SK-N-SH (cell line): ENCODE measurements around the gene IRF2BP2. TPM values are rescaled to one million over a fixed set of nuclear protein-coding genes. Genes with fewer than 3 reads are reported as not detected.

Experiments
- CTCF ChIA-PET: fragments of 300-600, 350-600 bp; formaldehyde crosslinking; extraction: SDS; loops from one replicate; lab custom pipeline; 2021; lab: Yijun Ruan, JAX
- POLR2A ChIA-PET: fragments of 350-600 bp; sonication (Branson Sonifier 250); formaldehyde crosslinking; extraction: SDS; loops from one replicate; lab custom pipeline; 2020; ENCODE audit warnings: antibody characterized with exemption, inconsistent platforms; lab: Yijun Ruan, JAX
- DNase-seq: peaks from one replicate; pipeline ENCODE4 v3.0.0; 2012
- H2AFZ ChIP-seq: fragments of 200-600 bp; sonication (generic); 2 replicates; pipeline ENCODE4 v1.8.1; 2016; ENCODE audit warnings: antibody characterized with exemption, mild to moderate bottlenecking, low read depth
- H3F3A ChIP-seq: fragments of 200-600 bp; sonication (generic); replicated peaks from 2 replicates; pipeline ENCODE3; 2016; ENCODE audit warnings: antibody characterized with exemption, mild to moderate bottlenecking; ENCODE audit not compliant: insufficient read depth
- H3K27ac ChIP-seq, 2 experiments: fragments of 200-500 bp in 1 of 2; fragments of 200-600 bp in 1 of 2; sonication (Bioruptor generic) in 1 of 2; sonication (generic), shearing (Covaris generic) in 1 of 2; 2 replicates each; pipeline versions ENCODE4 v1.5.1 to v1.6.1; 2014 to 2016; ENCODE audit warnings: low read depth in 2 of 2, inconsistent platforms in 1 of 2, low read length in 1 of 2, mild to moderate bottlenecking in 1 of 2, mixed read lengths in 1 of 2
- H3K27me3 ChIP-seq: fragments of 200-600 bp; sonication (generic), shearing (Covaris generic); 2 replicates; pipeline ENCODE4 v1.6.1; 2016; ENCODE audit warnings: mixed run types; ENCODE audit not compliant: insufficient read depth
- H3K36me3 ChIP-seq, 2 experiments: fragments of 200-500 bp in 1 of 2; fragments of 200-600 bp in 1 of 2; sonication (Bioruptor generic) in 1 of 2; sonication (generic) in 1 of 2; replicated peaks in 1 of 2; 2 replicates each; pipeline versions ENCODE3 to v1.5.1; 2014 to 2016; ENCODE audit warnings: low read length in 1 of 2, mild to moderate bottlenecking in 1 of 2; ENCODE audit not compliant: insufficient read depth in 2 of 2, control insufficient read depth in 1 of 2
- H3K4me1 ChIP-seq, 2 experiments: fragments of 200-500 bp in 1 of 2; fragments of 200-600 bp in 1 of 2; sonication (Bioruptor generic) in 1 of 2; sonication (generic), shearing (Covaris generic) in 1 of 2; 2 replicates each; pipeline versions ENCODE4 v1.5.1 to v1.6.1; 2014 to 2016; ENCODE audit warnings: low read depth in 1 of 2, low read length in 1 of 2, mixed run types in 1 of 2; ENCODE audit not compliant: insufficient read depth in 2 of 2, control insufficient read depth in 1 of 2
- H3K4me2 ChIP-seq: fragments of 200-600 bp; sonication (generic), shearing (Covaris generic); 2 replicates; pipeline ENCODE4 v1.6.1; 2017; ENCODE audit warnings: mixed run types
- H3K4me3 ChIP-seq, 2 experiments: fragments of 200-500 bp in 1 of 2; fragments of 200-600 bp in 1 of 2; sonication (Bioruptor generic) in 1 of 2; sonication (generic), shearing (Covaris generic) in 1 of 2; 2 replicates each; pipeline versions ENCODE4 v1.5.1 to v1.8.1; 2014 to 2016; ENCODE audit warnings: low read depth in 2 of 2, inconsistent platforms in 1 of 2, low read length in 1 of 2, mild to moderate bottlenecking in 1 of 2, mixed read lengths in 1 of 2, moderate library complexity in 1 of 2
- H3K79me2 ChIP-seq: fragments of 200-600 bp; sonication (generic); 2 replicates; pipeline ENCODE4 v1.8.1; 2017; ENCODE audit warnings: mild to moderate bottlenecking; ENCODE audit not compliant: insufficient read depth
- H3K9ac ChIP-seq: fragments of 200-600 bp; sonication (generic); 2 replicates; pipeline ENCODE4 v1.6.1; 2017; ENCODE audit warnings: mixed run types
- H3K9me2 ChIP-seq: fragments of 200-600 bp; sonication (generic); 2 replicates; pipeline ENCODE4 v1.6.1; 2017; ENCODE audit warnings: mixed run types
- H3K9me3 ChIP-seq: fragments of 200-600 bp; sonication (generic); 2 replicates; pipeline ENCODE4 v1.6.1; 2017; ENCODE audit warnings: mixed run types, mild to moderate bottlenecking, moderate library complexity
- H4K20me1 ChIP-seq: fragments of 200-600 bp; sonication (generic); 2 replicates; pipeline ENCODE4 v1.6.1; 2017; ENCODE audit warnings: mild to moderate bottlenecking, mixed run types; ENCODE audit not compliant: insufficient read depth
- CHD2 ChIP-seq: fragments of 150-350 bp; IDR thresholded peaks from 2 replicates; pipeline ENCODE4 v1.6.1; 2018; ENCODE audit warnings: low read length; ENCODE audit not compliant: partially characterized antibody
- ELF1 ChIP-seq: IDR thresholded peaks from 2 replicates; pipeline ENCODE4 v1.4.0; 2012
- EZH2phosphoT487 ChIP-seq: fragments of 200-600 bp; sonication (generic); IDR thresholded peaks from 2 replicates; pipeline ENCODE4 v1.6.1; 2017; ENCODE audit warnings: low read depth, mixed run types, mild to moderate bottlenecking, antibody characterized with exemption, moderate library complexity, borderline replicate concordance
- FOXM1 ChIP-seq: IDR thresholded peaks from 2 replicates; pipeline ENCODE4 v1.4.0; 2012; ENCODE audit warnings: low read depth, mild to moderate bottlenecking
- GABPA ChIP-seq: IDR thresholded peaks from 2 replicates; pipeline ENCODE4 v1.4.0; 2012; ENCODE audit warnings: low read depth, mild to moderate bottlenecking
- JUND ChIP-seq: IDR thresholded peaks from 2 replicates; pipeline ENCODE4 v1.4.0; 2012
- MXI1 ChIP-seq: IDR thresholded peaks from 2 replicates; pipeline ENCODE4 v1.6.1; 2012; ENCODE audit warnings: mild to moderate bottlenecking, low read depth, low read length, improper control_type of control experiment
- NFIC ChIP-seq: IDR thresholded peaks from 2 replicates; pipeline ENCODE4 v1.4.0; 2012; ENCODE audit warnings: borderline replicate concordance
- POLR2AphosphoS5 ChIP-seq: IDR thresholded peaks from 2 replicates; pipeline ENCODE4 v1.6.1; 2012; ENCODE audit warnings: low read depth, low read length
- RAD21 ChIP-seq: IDR thresholded peaks from 2 replicates; pipeline ENCODE4 v1.6.1; 2012; ENCODE audit warnings: mild to moderate bottlenecking, low read length
- RXRA ChIP-seq: IDR thresholded peaks from 2 replicates; pipeline ENCODE4 v1.4.0; 2012; ENCODE audit warnings: low read depth, mild to moderate bottlenecking, borderline replicate concordance
- SIN3A ChIP-seq: IDR thresholded peaks from 2 replicates; pipeline ENCODE4 v1.6.1; 2012; ENCODE audit warnings: low read depth, mild to moderate bottlenecking, low read length, moderate library complexity, borderline replicate concordance
- SMC3 ChIP-seq: IDR thresholded peaks from 2 replicates; pipeline ENCODE4 v1.6.1; 2012; ENCODE audit warnings: low read depth, low read length, improper control_type of control experiment
- TAF1 ChIP-seq: IDR thresholded peaks from 2 replicates; pipeline ENCODE4 v1.6.1; 2012; ENCODE audit warnings: low read depth, mild to moderate bottlenecking, low read length, moderate library complexity, borderline replicate concordance
- TEAD4 ChIP-seq: IDR thresholded peaks from 2 replicates; pipeline ENCODE4 v1.4.0; 2012; ENCODE audit warnings: mild to moderate bottlenecking, borderline replicate concordance; ENCODE audit not compliant: insufficient read depth
- ZBTB33 ChIP-seq: IDR thresholded peaks from 2 replicates; pipeline ENCODE4 v1.4.0; 2012; ENCODE audit warnings: low read depth, borderline replicate concordance
- WGBS: methylation state at CpG from one replicate; pipeline ENCODE4 v1.1.6; 2017; ENCODE audit warnings: low lambda C conversion rate; 5-methylcytosine and 5-hydroxymethylcytosine counted together
- polyA plus RNA-seq, 3 experiments: library from polyadenylated mRNA; depleted of rRNA; stranded (reverse); fragments of >200 nt; gene quantifications; 2 replicates each; pipeline ENCODE4 v1.2.3, GENCODE V29; 2012
- TF ChIP-seq, protein P1 (sequence below): IDR thresholded peaks from 2 replicates; pipeline ENCODE4 v1.4.0; 2012; ENCODE audit warnings: low read depth, borderline replicate concordance
- TF ChIP-seq, protein P2 (sequence below): fragments of 200-600 bp; sonication (generic); IDR thresholded peaks from 2 replicates; pipeline ENCODE4 v1.6.1; 2017; ENCODE audit warnings: antibody characterized with exemption, mild to moderate bottlenecking, moderate library complexity
- TF ChIP-seq, protein P3 (sequence below): fragments of 150-350 bp; IDR thresholded peaks from 2 replicates; pipeline ENCODE4 v1.6.1; 2016; ENCODE audit warnings: mild to moderate bottlenecking, low read depth, low read length
- TF ChIP-seq, protein P4 (sequence below): IDR thresholded peaks from 2 replicates; pipeline ENCODE4; 2012

IRF2BP2 gene
- polyA plus RNA-seq, 1 of the 3 experiments (the other 2 are of a cell fraction): 73.9 TPM

- H3K9me2 ChIP-seq: no peaks in the 10 kb centered on the region
- no peaks in the 10 kb centered on the region for H3F3A ChIP-seq
- H3K4me2 ChIP-seq: no peak overlapping the region
- WGBS: 75% methylated on average over 4 of the region's 4 CpGs
- peak; percentile 47 for DNase-seq
- TF ChIP-seq SMC3 (no peak), FOXM1 (no peak), POLR2AphosphoS5 (no peak), NFIC (peak; percentile 47; the same call in 1 of the 2 replicates)
- TF ChIP-seq, protein P1, sequence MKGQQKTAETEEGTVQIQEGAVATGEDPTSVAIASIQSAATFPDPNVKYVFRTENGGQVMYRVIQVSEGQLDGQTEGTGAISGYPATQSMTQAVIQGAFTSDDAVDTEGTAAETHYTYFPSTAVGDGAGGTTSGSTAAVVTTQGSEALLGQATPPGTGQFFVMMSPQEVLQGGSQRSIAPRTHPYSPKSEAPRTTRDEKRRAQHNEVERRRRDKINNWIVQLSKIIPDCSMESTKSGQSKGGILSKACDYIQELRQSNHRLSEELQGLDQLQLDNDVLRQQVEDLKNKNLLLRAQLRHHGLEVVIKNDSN: no peak
- TF ChIP-seq, protein P2, sequence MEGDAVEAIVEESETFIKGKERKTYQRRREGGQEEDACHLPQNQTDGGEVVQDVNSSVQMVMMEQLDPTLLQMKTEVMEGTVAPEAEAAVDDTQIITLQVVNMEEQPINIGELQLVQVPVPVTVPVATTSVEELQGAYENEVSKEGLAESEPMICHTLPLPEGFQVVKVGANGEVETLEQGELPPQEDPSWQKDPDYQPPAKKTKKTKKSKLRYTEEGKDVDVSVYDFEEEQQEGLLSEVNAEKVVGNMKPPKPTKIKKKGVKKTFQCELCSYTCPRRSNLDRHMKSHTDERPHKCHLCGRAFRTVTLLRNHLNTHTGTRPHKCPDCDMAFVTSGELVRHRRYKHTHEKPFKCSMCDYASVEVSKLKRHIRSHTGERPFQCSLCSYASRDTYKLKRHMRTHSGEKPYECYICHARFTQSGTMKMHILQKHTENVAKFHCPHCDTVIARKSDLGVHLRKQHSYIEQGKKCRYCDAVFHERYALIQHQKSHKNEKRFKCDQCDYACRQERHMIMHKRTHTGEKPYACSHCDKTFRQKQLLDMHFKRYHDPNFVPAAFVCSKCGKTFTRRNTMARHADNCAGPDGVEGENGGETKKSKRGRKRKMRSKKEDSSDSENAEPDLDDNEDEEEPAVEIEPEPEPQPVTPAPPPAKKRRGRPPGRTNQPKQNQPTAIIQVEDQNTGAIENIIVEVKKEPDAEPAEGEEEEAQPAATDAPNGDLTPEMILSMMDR: no peak
- H3K79me2 ChIP-seq: no peaks in the 10 kb centered on the region
- H3K9me3 ChIP-seq: no peaks in the 10 kb centered on the region
- no peak overlapping the region for H3K9ac ChIP-seq
- H3K36me3 ChIP-seq: no peaks in the 10 kb centered on the region
- ChIA-PET CTCF (interaction anchor here (0.8 to 2.1 kb wide), 9 partner anchors 10 to 499 kb away, joined by 3 to 6 read pairs (median 4); no protein-coding TSS in a partner anchor), POLR2A (interaction anchor here (0.6 to 1.2 kb wide), 2 partner anchors 30 to 360 kb away, joined by 3 read pairs; no protein-coding TSS in a partner anchor)
- peaks cover 0 to 11% of the 10 kb centered on the region in 2 experiments; a peak in 1 of 4 replicates for H3K4me1 ChIP-seq
- no peak overlapping the region for H2AFZ ChIP-seq
- no peaks in the 10 kb centered on the region for H3K27me3 ChIP-seq
- H3K4me3 ChIP-seq: no peak overlapping the region
- H4K20me1 ChIP-seq: no peaks in the 10 kb centered on the region
- H3K27ac ChIP-seq: no peak overlapping the region
These were observed 25.1 kb downstream of the IRF2BP2 start for GRCh38 chr1:234584926-234585325.

GRCh38 chr1:234584420-234584805 is 25.6 kb downstream of the IRF2BP2 start:
- H3K79me2 ChIP-seq: no peaks in the 10 kb centered on the region
- no peak overlapping the region for H2AFZ ChIP-seq
- 84% methylated on average over 6 of the region's 6 CpGs for whole genome bisulfite sequencing
- H4K20me1 ChIP-seq: no peaks in the 10 kb centered on the region
- POLR2A ChIA-PET: interaction anchor here (0.6 to 1.2 kb wide), 4 partner anchors 24 to 576 kb away, joined by 3 to 6 read pairs (median 4); partner anchors contain the start of gene RBM34
- no peak for DNase-seq
- no peaks in the 10 kb centered on the region for H3K9me2 ChIP-seq
- H3F3A ChIP-seq: no peaks in the 10 kb centered on the region
- peaks cover 0 to 6% of the 10 kb centered on the region in 2 experiments; a peak in 1 of 4 replicates for H3K4me1 ChIP-seq
- H3K9ac ChIP-seq: no peak overlapping the region
- CTCF ChIA-PET: interaction anchor here (0.8 to 2.1 kb wide), 7 partner anchors 9 to 499 kb away, joined by 3 to 6 read pairs (median 4); no protein-coding TSS in a partner anchor
- H3K4me3 ChIP-seq: no peak overlapping the region
- no peaks in the 10 kb centered on the region for H3K27me3 ChIP-seq
- no peak overlapping the region for H3K4me2 ChIP-seq
- H3K36me3 ChIP-seq: no peaks in the 10 kb centered on the region
- no peaks in the 10 kb centered on the region for H3K9me3 ChIP-seq
- no peak overlapping the region for H3K27ac ChIP-seq
- TF ChIP-seq EZH2phosphoT487 (no peak), ELF1 (no peak), RXRA (no peak), GABPA (no peak), MXI1 (no peak), JUND (no peak), POLR2AphosphoS5 (no peak), TAF1 (no peak), TEAD4 (no peak), CHD2 (no peak), ZBTB33 (no peak), RAD21 (no peak), SIN3A (no peak)
- TF ChIP-seq, protein P3, sequence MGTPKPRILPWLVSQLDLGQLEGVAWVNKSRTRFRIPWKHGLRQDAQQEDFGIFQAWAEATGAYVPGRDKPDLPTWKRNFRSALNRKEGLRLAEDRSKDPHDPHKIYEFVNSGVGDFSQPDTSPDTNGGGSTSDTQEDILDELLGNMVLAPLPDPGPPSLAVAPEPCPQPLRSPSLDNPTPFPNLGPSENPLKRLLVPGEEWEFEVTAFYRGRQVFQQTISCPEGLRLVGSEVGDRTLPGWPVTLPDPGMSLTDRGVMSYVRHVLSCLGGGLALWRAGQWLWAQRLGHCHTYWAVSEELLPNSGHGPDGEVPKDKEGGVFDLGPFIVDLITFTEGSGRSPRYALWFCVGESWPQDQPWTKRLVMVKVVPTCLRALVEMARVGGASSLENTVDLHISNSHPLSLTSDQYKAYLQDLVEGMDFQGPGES: no peak
- TF ChIP-seq, protein P4, sequence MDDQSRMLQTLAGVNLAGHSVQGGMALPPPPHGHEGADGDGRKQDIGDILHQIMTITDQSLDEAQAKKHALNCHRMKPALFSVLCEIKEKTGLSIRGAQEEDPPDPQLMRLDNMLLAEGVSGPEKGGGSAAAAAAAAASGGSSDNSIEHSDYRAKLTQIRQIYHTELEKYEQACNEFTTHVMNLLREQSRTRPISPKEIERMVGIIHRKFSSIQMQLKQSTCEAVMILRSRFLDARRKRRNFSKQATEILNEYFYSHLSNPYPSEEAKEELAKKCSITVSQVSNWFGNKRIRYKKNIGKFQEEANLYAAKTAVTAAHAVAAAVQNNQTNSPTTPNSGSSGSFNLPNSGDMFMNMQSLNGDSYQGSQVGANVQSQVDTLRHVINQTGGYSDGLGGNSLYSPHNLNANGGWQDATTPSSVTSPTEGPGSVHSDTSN: no peak
